NCI-H1048 (cell line): ENCODE measurements around the gene FST.

Source experiments
- DNase-seq: peaks from one replicate; lab custom pipeline; 2025; lab: John Stamatoyannopoulos, UW

The FST gene

GRCh38 chr5:53480416-53481158 is at the start of gene FST:
Gene FST (plus strand): TSS chr5:53480629. CDS start chr5:53480792, 163 bp downstream.
- DNase-seq = no peak

GRCh38 chr5:53431665-53432064 is 48.8 kb upstream of the FST start:
- no peak for DNase-seq

- DNase-seq = no peak
Observed at GRCh38 chr5:53433026-53433425, 47.4 kb upstream of the FST start.

- no peak for DNase-seq
Observed at GRCh38 chr5:53434541-53434940, 45.9 kb upstream of the FST start.

- no peak for DNase-seq
Observed at GRCh38 chr5:53436480-53437191, 43.8 kb upstream of the FST start.

GRCh38 chr5:53438079-53438478 is 42.4 kb upstream of the FST start:
- DNase-seq = no peak

- DNase-seq = no peak
Observed at GRCh38 chr5:53438486-53439472, 41.6 kb upstream of the FST start.

- DNase-seq = no peak
Observed at GRCh38 chr5:53442961-53443360, 37.5 kb upstream of the FST start.

GRCh38 chr5:53445569-53445968 is 34.9 kb upstream of the FST start:
- DNase-seq = no peak

- DNase-seq = no peak
Observed at GRCh38 chr5:53446908-53447307, 33.5 kb upstream of the FST start.

GRCh38 chr5:53448851-53449250 is 31.6 kb upstream of the FST start:
- DNase-seq = no peak

GRCh38 chr5:53453898-53454718 is 26.3 kb upstream of the FST start:
- no peak for DNase-seq

GRCh38 chr5:53454719-53455000 is 25.8 kb upstream of the FST start:
- no peak for DNase-seq

- no peak for DNase-seq
Observed at GRCh38 chr5:53456366-53456765, 24.1 kb upstream of the FST start.

GRCh38 chr5:53463909-53464621 is 16.4 kb upstream of the FST start:
- no peak for DNase-seq

- no peak for DNase-seq
Observed at GRCh38 chr5:53464722-53465121, 15.7 kb upstream of the FST start.

GRCh38 chr5:53469946-53470687 is 10.3 kb upstream of the FST start:
- DNase-seq = no peak

GRCh38 chr5:53472279-53472678 is 8.2 kb upstream of the FST start:
- no peak for DNase-seq

GRCh38 chr5:53472720-53473510 is 7.5 kb upstream of the FST start:
- DNase-seq = no peak

GRCh38 chr5:53473633-53474032 is 6.8 kb upstream of the FST start:
- no peak for DNase-seq
